Urothelium cell line (cell line): Measurements from ENCODE around the gene MRPS5.
"Not testable (repeated sequence)": the region's sequence is repeated elsewhere in the genome, so short reads cannot be mapped to it uniquely, and the experiment has no call there.

Source experiments
- DNase-seq: peaks from one replicate; pipeline ENCODE4 v3.0.0; 2011; ENCODE audit warnings: low spot score, mixed read lengths
- FAIRE-seq: peaks from 2 replicates; lab custom pipeline; 2011; peaks lifted over from hg19 to GRCh38; lab: Jason Lieb, UNC

Gene MRPS5

GRCh38 chr2:95048825-95049682 lies 72.6 kb downstream of the MRPS5 start:
- no peak for DNase-seq

DNA sequence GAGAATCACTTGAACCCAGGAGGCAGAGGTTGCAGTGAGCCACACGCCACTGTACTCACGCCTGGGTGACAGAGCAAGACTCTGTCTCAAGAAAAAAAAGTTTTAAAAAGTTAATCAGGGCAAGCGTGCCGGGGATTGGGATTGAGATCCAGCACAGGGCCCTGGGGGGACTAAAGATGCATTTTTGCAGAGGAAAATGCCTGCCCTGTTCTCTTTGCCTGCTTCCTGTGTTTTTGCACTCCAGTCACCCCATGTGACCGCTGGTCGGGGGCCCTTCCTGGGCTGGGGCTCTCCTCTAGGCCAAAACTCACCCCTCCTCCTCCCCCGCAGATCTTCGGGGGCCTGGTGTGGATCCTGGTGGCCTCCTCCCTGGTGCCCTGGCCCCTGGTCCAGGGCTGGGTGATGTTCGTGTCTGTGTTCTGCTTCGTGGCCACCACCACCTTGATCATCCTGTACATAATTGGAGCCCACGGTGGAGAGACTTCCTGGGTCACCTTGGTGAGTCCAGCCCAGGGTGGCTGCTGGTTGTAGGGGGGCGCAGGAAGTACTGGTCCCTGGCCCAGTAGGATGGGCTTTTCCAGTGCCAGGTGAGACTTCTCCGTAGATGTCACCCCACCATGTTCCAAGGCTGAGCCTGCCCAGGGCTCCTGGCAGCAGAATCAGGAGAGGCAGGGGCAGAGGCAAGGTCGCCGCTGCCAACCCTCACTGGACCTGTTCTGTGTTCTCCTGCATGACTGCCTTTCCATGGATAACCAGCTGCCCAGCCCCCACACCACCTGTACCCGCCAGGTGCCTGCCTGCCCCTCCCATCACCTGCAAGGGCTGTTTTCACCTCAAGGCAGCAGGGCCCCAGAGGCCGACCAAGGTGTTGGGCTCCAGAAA lies 73.7 kb downstream of the MRPS5 start:
- no peak for FAIRE-seq

More at GRCh38 chr2:95048825-95049682, 72.6 kb downstream of the MRPS5 start:
- no peak for FAIRE-seq

GRCh38 chr2:95046371-95047112 lies 75.1 kb downstream of the MRPS5 start:
- no peak for FAIRE-seq

More for the DNA sequence above, 73.7 kb downstream of the MRPS5 start:
- no peak for DNase-seq

DNA sequence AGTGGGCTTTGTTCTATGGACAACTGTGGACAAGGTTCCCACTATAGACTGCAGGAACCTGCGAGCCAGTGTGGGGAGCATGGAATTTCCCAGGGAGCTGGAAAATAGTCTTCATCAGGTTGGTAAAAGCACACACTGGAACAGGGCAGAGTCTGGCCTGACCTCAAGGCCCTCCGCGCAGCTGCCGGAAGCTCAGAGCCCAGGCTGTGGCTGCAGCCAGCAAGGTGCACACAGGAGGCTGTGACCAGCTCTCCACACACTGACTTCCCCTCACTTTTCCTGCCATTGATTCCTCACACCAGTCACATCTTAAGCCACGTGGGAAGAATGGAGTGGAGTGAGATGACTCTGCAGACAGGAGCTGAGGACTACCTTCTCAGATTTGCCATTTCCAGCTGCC lies 77.0 kb downstream of the MRPS5 start:
- FAIRE-seq (no peak), DNase-seq (no peak)

More at GRCh38 chr2:95046371-95047112, 75.1 kb downstream of the MRPS5 start:
- no peak for DNase-seq

DNA sequence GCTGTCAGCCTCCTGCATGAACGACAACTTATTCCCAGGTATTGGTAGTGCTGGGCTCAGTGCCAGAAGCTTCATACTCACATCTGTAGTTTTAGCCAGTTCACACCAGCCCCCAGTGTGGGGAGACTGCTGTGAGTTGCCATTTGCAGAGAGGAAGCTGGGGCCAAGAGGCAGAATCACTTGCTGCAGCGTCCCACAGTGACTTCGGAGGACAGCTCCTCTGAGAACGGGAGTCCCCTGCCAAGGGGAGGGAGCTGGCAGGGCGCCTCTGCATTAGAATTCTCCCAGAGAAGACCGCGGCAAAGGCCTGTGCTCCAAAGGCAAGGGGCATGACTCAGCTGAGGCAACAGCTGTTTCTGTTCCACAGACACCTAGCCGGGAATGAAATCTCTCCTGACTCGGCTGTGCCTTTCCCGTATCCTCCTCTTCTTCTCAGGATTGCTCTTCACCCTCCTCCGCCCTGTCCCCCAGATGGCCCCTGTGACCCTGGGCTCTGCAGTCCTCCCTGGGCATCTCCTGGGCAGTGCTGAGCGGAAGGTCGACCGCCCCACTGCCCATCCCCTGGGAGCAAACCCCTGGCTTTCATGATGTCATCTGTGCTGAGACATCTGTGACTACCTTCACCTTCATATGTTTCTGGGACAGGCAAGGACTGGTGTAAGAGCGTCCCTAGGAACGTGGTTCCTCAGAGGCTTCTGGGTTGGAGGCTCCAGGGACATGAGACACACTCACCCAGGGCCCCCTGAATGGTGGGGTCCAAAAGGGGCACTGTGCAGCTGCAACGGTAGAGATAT lies 78.1 kb downstream of the MRPS5 start:
- peak; percentile 93 for DNase-seq

DNA sequence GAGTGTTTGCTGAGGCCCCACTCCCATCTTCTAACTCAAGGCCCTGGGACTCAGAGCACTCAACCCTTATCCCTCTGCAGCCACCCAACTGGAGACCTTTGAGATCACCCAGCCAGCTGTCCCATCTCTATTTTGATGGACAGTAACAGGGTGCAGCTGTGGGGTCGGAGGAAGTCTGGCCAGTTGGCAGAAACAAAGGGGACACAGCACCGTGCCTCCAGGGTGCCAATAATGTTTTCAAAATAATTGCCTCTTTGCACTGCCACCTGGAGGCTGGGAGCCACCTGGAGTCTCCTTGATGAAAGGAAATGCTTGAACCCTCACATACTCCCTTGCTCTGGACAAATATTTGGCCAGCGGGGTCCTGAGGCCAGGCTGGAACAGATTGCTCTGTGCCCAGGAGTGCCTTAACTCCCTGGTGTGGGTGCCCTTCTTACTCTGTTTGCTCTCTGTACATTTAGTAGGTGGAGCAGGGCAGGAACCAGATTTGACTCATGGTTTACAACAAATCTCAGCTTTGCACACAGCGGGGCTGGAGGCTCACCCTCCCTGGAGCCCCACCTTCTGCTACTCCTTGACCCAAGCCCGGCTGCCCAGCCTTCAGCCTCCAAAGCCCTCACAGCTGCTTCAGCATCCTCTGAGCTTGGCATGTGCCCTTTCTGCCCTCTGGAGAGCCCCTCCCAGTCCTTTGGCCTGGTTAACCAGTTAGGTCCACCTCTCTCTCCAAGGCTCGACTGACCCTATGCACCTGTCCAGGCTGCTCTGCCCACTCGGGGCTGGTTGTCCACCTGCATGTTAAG lies 78.9 kb downstream of the MRPS5 start:
- DNase-seq (no peak), FAIRE-seq (no peak)

More for the DNA sequence above, 78.1 kb downstream of the MRPS5 start:
- peak; percentile 30 for FAIRE-seq

DNA sequence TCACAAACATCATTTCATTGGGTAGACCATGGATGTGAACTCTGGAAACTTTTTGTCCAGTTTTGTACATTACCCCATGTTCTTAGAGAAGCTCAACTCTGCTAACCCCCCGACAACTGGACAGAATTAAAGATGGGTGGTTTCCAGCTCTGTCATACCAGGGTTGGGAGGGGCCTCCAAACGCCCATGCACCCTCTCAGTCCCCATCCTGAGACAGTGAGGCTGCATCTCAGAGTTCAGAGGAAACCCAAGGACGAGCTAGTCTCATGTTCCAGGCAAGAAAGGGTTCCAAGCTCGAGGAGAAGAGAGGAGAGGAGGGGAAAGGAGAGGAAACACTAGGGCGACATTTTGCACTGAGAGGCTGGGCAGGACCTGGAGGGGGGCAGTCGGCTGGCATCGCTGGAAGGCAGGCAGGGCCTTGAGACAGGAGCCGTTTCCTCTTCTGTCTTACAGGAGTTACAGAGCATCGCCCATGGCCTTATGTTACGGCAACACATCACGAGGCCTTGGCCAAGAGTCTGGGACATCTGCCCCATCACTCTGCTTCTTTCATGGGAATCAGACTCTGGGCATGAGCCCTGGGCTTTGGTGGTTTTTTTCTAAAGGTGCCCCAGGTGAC lies 79.7 kb downstream of the MRPS5 start:
- no peak for FAIRE-seq

GRCh38 chr2:95041060-95041823 lies 80.4 kb downstream of the MRPS5 start:
- DNase-seq (no peak), FAIRE-seq (no peak)

More for the DNA sequence above, 79.7 kb downstream of the MRPS5 start:
- DNase-seq: no peak

DNA sequence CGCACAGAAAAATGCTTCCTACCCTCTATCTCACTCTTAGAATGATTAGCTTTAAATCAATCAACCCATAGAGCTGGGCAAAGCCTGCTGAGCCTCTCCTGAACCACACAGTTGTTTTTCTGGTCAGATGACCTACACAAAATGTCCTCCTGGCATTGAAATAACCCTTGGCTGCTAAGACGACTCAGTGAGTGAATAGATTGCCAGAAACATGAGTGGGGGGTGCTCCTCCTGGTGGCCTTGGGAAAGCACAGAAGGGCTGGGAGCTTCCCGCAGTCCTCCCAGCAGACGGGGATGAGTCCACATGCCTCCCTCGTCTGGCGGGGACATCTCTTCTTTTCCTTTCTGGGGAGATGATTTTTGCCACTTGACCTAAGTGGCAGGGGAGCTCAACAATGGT lies 81.2 kb downstream of the MRPS5 start:
- FAIRE-seq (no peak), DNase-seq (no peak)

DNA sequence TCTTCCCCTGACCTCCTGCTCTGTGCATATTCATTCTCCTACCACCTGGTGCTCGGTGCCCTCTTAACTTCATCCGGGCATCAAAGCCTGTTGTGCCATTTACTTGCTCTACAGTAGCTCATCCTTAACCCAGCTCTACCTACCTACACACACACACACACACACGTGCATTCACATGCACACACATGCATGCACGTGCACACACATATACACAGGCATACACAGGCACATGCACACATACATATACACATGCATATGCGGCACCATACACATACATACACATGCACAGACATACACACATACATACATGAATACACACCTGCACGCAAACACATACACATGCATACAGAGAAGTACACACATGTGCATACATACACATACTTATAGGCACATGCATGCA lies 81.6 kb downstream of the MRPS5 start:
- FAIRE-seq: peak; percentile 97

GRCh38 chr2:95039363-95039762 lies 82.2 kb downstream of the MRPS5 start:
- DNase-seq (no peak), FAIRE-seq (peak; percentile 80)

More for the DNA sequence above, 81.6 kb downstream of the MRPS5 start:
- DNase-seq: no peak

DNA sequence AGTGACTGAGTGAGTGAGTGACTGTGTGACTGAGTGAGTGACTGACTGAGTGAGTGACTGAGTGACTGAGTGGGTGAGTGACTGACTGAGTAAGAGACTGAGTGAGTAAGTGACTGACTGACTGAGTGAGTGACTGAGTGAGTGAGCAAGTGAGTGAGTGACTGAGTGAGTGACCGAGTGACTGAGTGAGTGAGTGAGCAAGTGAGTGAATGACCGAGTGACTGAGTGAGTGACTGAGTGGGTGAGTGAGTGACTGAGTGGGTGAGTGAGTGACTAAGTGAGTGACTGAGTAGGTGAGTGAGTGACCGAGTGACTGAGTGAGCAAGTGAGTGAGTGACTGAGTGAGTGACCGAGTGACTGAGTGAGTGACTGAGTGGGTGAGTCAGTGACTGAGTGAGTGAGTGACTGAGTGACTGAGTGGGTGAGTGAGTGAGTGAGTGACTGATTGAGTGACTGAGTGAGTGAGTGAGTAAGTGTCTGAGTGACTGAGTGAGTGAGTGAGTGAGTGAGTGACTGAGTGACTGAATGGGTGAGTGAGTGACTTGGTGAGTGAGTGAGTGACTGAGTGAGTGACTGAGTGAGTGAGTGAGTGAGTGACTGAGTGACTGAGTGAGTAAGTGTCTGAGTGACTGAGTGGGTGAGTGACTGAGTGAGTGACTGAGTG lies 82.8 kb downstream of the MRPS5 start:
- peak; percentile 78 for FAIRE-seq

GRCh38 chr2:95037841-95038585 lies 83.6 kb downstream of the MRPS5 start:
- not testable (repeated sequence) for DNase-seq
- peak; percentile 98 for FAIRE-seq

More for the DNA sequence above, 82.8 kb downstream of the MRPS5 start:
- DNase-seq: no peak

DNA sequence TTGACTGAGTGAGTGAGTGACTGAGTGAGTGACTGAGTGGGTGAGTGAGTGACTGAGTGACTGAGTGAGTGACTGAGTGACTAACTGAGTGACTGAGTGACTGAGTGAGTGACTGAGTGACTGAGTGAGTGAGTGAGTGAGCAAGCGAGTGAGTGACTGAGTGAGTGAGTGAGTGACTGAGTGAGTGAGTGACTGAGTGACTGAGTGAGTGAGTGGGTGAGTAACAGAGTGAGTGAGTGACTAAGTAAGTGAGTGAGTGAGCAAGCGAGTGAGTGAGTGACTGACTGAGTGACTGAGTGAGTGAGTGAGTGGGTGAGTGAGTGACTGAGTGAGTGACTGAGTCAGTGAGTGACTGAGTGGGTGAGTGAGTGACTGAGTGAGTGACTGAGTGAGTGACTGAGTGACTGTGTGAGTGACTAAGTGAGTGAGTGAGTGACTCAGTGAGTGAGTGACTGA lies 84.2 kb downstream of the MRPS5 start:
- FAIRE-seq: no peak
- DNase-seq: no peak

DNA sequence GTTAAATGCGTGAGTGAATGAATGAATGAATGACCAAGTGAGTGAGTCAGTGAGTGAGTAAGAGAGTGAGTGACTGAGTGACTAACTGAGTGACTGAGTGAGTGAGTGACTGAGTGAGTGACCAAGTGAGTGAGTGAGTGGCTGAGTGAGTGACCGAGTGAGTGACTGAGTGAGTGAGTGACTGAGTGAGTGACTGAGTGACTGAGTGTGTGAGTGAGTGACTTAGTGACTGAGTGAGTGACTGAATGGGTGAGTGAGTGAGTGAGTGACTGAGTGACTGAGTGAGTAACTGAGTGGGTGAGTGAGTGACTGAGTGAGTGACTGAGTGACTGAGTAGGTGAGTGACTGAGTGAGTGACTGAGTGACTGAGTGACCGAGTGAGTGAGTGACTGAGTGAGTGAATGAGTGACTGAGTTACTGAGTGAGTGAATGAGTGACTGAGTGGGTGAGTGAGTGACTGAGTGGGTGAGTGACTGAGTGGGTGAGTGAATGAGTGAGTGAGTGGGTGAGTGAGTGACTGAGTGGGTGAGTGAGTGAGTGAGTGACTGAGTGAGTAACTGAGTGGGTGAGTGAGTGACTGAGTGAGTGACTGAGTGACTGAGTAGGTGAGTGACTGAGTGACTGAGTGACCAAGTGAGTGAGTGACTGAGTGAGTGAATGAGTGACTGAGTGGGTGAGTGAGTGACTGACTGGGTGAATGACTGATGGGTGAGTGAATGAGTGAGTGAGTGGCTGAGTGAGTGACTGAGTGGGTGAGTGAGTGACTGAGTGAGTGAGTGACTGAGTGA lies 84.8 kb downstream of the MRPS5 start:
- DNase-seq (no peak), FAIRE-seq (peak; percentile 90)
